Stomach (tissue), 4 donors: ENCODE data around the gene PPP2R2C.

Experiments used
- EP300 ChIP-seq: sonication (generic); formaldehyde crosslinking; IDR thresholded peaks from one replicate; pipeline ENCODE4 v1.6.1; 2017; ENCODE audit warnings: antibody characterized with exemption
- POLR2A ChIP-seq, 4 donors: fragments of 450-650 bp; IDR thresholded peaks; one replicate each; pipeline ENCODE4 v1.6.1; 2016; ENCODE audit warnings: antibody characterized with exemption in 4 of 4, control low read depth in 2 of 4, mild to moderate bottlenecking in 1 of 4, moderate library complexity in 1 of 4
- POLR2AphosphoS5 ChIP-seq, 3 donors: sonication (generic); formaldehyde crosslinking; IDR thresholded peaks; one replicate each; pipeline ENCODE4 v1.6.1; 2016; ENCODE audit warnings: antibody characterized with exemption in 3 of 3
- TF ChIP-seq, protein P1 (sequence below), 7 experiments: fragments of 450-650 bp in 4 of 7; fragments of 200-600 bp in 3 of 7; sonication (generic) in 3 of 7; IDR thresholded peaks; one replicate each; pipeline ENCODE4 v1.5.1; 2016 to 2019; ENCODE audit warnings: antibody characterized with exemption in 7 of 7, control low read depth in 2 of 7, mild to moderate bottlenecking in 1 of 7

DNA sequence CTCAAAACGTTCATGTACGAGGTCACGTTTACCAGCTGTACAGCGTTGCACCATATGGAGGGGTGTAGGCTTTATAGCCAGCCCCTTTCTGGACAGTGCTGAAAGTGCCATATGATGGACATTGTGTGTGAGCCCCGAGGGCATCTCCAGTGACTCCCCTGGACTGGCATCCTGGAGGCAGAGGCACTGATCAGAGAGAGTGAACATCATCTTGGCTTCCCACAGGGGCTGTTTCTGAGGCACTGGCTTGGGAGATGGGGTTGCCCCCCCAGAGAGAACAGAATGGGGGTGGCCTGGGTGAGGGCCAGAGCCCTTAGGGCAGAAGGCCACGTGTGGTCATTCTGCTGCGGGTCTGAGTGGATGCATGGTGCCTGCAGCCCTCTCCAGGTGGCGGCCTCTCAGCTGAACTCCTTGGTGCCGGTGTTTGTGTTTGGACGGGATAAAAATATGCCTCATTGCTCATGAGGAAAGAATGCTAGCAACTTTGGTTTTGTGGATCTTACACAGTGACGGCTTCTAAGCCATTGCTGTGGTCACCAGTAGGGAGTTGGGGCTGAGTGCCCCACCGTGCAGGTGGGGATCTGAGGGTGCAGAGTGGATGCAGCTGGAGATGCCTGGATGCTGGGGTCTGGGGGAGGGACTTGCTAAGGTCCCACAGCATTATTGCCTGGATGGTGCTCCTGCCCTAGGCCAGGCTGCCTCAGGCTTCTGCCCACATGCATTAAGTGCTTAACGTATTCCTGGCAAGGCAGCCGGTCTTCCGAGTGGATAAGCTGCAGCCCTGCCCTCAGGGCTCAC lies 199.4 kb downstream of the PPP2R2C start:
- TF ChIP-seq EP300 (no peak), POLR2AphosphoS5 (IDR thresholded peaks at IDR 0.05) (peak in 1 of 3 donors; percentile 64), POLR2A (IDR thresholded peaks at IDR 0.05) (no peak)
- TF ChIP-seq, protein P1, sequence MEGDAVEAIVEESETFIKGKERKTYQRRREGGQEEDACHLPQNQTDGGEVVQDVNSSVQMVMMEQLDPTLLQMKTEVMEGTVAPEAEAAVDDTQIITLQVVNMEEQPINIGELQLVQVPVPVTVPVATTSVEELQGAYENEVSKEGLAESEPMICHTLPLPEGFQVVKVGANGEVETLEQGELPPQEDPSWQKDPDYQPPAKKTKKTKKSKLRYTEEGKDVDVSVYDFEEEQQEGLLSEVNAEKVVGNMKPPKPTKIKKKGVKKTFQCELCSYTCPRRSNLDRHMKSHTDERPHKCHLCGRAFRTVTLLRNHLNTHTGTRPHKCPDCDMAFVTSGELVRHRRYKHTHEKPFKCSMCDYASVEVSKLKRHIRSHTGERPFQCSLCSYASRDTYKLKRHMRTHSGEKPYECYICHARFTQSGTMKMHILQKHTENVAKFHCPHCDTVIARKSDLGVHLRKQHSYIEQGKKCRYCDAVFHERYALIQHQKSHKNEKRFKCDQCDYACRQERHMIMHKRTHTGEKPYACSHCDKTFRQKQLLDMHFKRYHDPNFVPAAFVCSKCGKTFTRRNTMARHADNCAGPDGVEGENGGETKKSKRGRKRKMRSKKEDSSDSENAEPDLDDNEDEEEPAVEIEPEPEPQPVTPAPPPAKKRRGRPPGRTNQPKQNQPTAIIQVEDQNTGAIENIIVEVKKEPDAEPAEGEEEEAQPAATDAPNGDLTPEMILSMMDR (IDR thresholded peaks at IDR 0.05), result no peak
